ENCODE measurements around the gene C4A.
"Not testable (repeated sequence)": the region's sequence is repeated elsewhere in the genome, so short reads cannot be mapped to it uniquely, and the experiment has no call there.

The C4A gene

GRCh38 chr6:32037598-32038524 is 56.0 kb downstream of the C4A start, which contains the start of gene CYP21A2:
Gene CYP21A2 (plus strand): TSS chr6:32038415. CDS start chr6:32038423, 8 bp downstream.
- peak; percentile 50 for DNase-seq

- not testable (repeated sequence) for DNase-seq
Measured at GRCh38 chr6:32038878-32039277, 57.0 kb downstream of the C4A start.

- not testable (repeated sequence) for DNase-seq
Measured at GRCh38 chr6:32039321-32040274, 57.7 kb downstream of the C4A start.

GRCh38 chr6:32040299-32041049 is 58.6 kb downstream of the C4A start:
- not testable (repeated sequence) for DNase-seq

- not testable (repeated sequence) for DNase-seq
Measured at GRCh38 chr6:32041050-32041321, 59.1 kb downstream of the C4A start.

GRCh38 chr6:32041385-32041784 is 59.5 kb downstream of the C4A start:
- DNase-seq, result not testable (repeated sequence)

GRCh38 chr6:32042276-32042675 is 60.4 kb downstream of the C4A start:
- not testable (repeated sequence) for DNase-seq

GRCh38 chr6:32043589-32044380 is 61.9 kb downstream of the C4A start:
- DNase-seq, result not testable (repeated sequence)

- DNase-seq, result not testable (repeated sequence)
Measured at GRCh38 chr6:32044916-32045315, 63.1 kb downstream of the C4A start.

GRCh38 chr6:32045811-32046449 is 64.1 kb downstream of the C4A start:
- no peak for DNase-seq

- peak; percentile 66 for DNase-seq
Measured at GRCh38 chr6:32046450-32047083, 64.7 kb downstream of the C4A start.

GRCh38 chr6:32047084-32047478 is 65.2 kb downstream of the C4A start:
- DNase-seq, result no peak

GRCh38 chr6:32047539-32047854 is 65.6 kb downstream of the C4A start:
- DNase-seq, result no peak

- peak; percentile 37 for DNase-seq
Measured at GRCh38 chr6:32047855-32048766, 66.3 kb downstream of the C4A start.

GRCh38 chr6:32049149-32049548 is 67.3 kb downstream of the C4A start:
- not testable (repeated sequence) for DNase-seq

GRCh38 chr6:32049736-32050135 is 67.9 kb downstream of the C4A start:
- not testable (repeated sequence) for DNase-seq

GRCh38 chr6:32050562-32050961 is 68.7 kb downstream of the C4A start:
- DNase-seq, result no peak
